Stimulated activated CD4-positive, alpha-beta T cell treated with anti-CD3 and anti-CD28 coated beads, Interleukin-15, amount 100 ng/mL, for 1 hour (primary cell): ENCODE measurements around the gene FCHSD2.
"Not testable (repeated sequence)": the region's sequence is repeated elsewhere in the genome, so short reads cannot be mapped to it uniquely, and the experiment has no call there.

Experiments
- DNase-seq, 2 donors: peaks; one replicate each; pipeline ENCODE4 v3.0.0-alpha.2; 2020; ENCODE audit warnings: low read depth in 1 of 2, low spot score in 1 of 2

Gene FCHSD2

GRCh38 chr11:73017024-73017751 lies 124.9 kb downstream of the FCHSD2 start:
- DNase-seq, result no peak

GRCh38 chr11:73013021-73013420 lies 129.1 kb downstream of the FCHSD2 start:
- DNase-seq, result no peak

GRCh38 chr11:73012121-73012863 lies 129.8 kb downstream of the FCHSD2 start:
- DNase-seq, result no peak

GRCh38 chr11:73011126-73011817 lies 130.8 kb downstream of the FCHSD2 start:
- DNase-seq, result no peak

DNA sequence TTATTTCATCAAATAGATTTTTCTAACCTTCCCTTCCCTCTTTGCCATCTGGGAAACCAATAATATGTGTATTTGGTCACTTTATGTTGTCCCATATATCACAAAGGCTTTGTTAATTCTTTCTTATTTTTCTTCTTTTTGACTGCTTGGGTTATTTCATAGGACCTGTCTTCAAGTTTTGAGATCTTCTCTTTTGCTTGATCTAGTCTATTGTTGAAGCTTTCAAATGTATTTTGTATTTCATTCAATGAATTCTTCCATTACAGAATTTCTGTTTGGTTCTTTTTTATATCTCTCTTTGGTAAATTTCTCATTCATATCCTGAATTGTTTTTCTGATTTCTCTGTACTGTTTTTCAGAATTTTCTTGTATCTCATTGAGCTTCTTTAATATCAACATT lies 132.1 kb downstream of the FCHSD2 start:
- no peak for DNase-seq

GRCh38 chr11:73004088-73004487 lies 138.0 kb downstream of the FCHSD2 start:
- DNase-seq, result no peak

DNA sequence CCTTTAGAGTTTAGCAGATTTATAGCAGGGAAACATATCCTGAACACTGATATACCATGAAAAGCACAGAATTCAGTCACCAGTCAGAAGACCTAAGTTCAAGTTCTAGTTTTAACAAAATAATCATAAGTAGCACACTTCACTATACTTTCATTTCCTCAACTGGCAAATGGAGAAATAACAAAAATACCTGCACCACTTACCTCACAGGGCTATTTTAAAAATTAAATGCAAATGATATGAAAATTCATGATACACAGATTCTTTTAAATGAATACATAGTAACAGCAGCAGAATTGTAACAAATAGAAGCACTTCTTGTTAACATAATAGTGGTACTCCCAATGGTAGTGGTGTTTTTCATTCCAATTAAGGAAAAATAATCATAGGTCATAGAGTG lies 139.0 kb downstream of the FCHSD2 start:
- DNase-seq, result no peak

DNA sequence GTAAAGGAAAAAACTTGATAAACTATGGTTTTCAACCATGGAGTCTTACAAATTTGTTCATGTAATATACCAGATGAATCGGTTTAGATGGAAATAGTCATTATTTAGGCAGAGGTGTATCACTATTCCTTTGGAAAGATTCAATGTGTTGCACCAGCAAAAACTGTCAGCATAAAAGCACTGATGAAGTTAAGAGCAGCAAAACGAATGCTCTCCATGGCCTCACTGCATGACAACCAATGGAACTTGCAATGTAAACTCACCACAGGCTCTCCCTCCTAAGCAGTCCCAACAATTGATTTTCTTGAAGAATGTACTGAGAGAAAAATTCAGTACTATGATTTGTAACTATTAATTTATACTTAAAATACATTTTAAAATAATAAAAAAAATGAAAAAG lies 139.9 kb downstream of the FCHSD2 start:
- DNase-seq, result no peak

DNA sequence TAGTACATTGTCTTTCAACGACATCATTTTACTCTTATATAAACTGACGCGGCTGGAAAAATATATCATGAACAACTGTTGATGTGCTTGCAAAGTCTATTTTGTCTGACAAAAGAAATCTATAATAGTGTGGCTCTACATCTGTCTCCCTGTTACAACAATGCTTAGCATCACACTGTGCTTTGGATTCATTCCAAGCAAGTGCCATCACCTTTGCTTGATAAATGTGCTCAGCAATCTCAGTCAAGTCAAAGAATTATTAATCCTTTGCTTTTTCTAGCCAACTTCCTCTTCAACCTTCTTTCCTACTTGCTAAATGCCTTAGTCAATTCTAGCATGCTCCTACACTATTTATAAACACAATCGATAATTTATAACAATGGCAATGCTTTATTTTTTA lies 140.5 kb downstream of the FCHSD2 start:
- DNase-seq, result no peak

DNA sequence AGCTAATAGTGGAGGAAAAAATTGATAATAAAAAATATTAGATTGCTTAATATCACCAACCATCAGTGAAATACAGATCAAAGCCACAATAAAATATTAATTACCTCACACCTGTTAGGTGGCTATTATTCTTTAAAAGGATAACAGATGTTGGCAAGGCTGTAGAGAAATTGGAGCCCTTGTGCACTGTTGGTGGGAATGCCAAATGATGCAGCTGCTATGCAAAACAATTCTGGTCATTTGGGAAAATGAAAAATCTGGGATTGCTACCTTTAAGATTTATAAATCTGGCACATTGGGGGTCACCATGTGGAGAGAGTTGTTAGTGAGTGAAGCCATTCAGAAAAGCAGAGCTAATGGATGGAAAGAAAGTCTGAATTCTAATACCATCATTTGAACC lies 143.4 kb downstream of the FCHSD2 start:
- no peak for DNase-seq

DNA sequence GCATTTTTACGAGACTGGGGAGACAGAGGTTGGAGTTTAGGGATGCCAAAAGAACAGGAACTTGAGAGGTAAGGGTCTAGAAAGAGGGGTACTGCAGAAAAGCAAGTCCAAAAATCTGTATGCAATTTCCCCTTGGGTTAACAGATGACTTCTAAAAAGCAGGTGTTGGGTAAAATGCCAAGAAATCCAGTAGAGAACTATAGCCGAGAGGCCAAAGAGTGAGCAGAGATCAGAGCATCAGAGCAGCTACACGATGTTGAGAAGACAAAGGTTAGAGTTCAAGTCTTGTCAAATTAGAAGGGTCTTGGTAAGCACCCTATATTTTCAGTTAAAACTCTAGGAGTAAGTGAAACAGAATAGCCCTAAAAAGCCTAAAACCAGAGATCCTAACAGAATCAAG lies 145.2 kb downstream of the FCHSD2 start:
- no peak for DNase-seq

DNA sequence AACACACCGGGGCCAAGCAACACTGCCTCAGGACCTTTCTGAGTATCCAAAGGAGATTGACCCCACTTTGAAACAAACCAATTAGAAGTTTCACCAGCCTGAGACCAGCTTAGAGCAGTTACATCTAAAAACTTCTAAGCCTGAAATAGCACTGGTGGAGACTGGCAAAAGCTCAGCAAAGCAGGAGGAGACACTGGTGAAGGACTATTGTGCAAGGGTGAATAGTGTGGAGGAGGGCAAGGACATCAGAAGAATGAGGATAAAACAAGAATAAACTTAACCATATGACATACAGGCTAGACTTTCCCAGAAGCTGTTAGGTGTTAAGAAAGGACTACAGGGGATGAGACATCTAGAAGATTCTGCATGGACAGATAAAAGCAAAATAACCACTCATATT lies 152.4 kb downstream of the FCHSD2 start:
- DNase-seq, result no peak

GRCh38 chr11:72988821-72989220 lies 153.3 kb downstream of the FCHSD2 start:
- no peak for DNase-seq

DNA sequence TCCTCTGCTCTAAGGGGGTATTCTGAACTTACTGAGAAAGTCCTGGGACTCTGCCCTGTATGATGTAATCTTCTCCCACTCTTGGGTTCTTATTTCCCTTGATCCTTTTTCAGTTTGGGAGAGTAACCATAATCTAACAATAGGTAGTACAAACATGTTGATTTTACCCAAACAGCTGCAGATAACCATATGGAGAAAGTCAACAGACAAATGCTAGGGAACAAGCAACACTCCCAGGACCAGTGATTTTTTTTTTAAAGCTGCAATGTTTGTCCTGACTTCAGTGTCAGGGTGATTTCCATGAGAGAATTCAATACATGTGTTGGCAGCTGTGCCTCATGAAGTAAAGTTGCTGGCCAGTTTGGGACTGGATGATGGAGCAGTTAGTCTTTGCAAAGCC lies 156.5 kb downstream of the FCHSD2 start:
- DNase-seq, result no peak

GRCh38 chr11:72984453-72985077 lies 157.6 kb downstream of the FCHSD2 start:
- no peak for DNase-seq

GRCh38 chr11:72983560-72983959 lies 158.6 kb downstream of the FCHSD2 start:
- DNase-seq, result no peak

DNA sequence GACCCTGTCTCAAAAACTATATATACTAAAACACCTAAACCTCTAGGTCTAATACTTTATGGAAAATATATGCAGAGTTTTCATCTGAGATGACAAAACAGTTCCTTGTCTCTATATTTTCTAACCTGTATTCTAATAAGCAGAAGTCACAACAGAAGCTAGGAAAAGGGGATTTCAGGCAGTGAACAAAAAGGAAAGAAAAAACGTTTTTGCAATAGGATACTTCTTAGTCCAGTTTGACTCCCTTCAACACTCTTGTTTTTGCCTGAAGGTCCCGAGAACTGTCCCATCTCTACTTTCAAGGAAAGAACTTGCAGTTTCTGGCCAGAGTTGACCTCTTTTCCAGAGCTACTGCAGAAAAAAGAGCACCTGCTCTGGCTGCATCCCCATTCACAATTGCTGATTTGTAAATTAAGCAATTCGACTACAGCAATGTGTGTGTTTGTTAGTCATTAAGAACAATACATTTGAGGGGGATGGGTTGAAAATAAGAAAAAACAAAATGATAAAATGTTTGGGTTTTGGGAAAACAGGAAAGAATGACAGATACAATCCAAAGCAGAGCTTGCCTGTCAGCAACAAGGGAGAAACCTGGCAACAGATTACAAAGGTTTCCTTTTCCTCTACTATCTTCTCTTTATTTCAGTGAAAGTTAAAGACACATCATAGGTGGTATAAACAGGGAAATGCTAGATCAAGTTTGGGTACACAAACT lies 160.0 kb downstream of the FCHSD2 start:
- DNase-seq, result no peak

GRCh38 chr11:72981080-72981479 lies 161.0 kb downstream of the FCHSD2 start:
- DNase-seq, result no peak

GRCh38 chr11:72977782-72978181 lies 164.3 kb downstream of the FCHSD2 start:
- DNase-seq, result not testable (repeated sequence)

DNA sequence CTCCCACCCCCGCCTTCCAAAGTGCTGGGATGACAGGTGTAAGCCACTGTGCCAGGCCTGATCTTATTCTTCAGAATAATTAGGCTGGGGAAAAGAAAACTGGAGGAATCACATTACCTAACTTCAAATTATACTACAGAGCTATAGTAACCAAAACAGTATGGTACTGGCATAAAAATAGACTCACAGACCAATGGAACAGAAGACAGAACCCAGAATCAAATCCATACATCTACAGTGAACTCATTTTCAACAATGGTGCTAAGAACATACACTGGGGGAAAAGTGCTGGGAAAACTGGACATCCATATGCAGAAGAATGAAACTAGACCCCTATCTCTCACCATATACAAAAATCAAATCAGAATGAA lies 165.6 kb downstream of the FCHSD2 start:
- not testable (repeated sequence) for DNase-seq
